HEK293 (cell line): ENCODE data around the gene FAM241A.

Experiments
- CTCF ChIA-PET: fragments of 350-600 bp; formaldehyde crosslinking; extraction: SDS; loops from one replicate; lab custom pipeline; 2021; ENCODE audit warnings: antibody characterized with exemption; lab: Yijun Ruan, JAX
- POLR2A ChIA-PET: fragments of 300-600 bp; formaldehyde crosslinking; extraction: SDS; loops from one replicate; lab custom pipeline; 2020; ENCODE audit warnings: antibody characterized with exemption, inconsistent platforms; lab: Yijun Ruan, JAX
- H3K27ac ChIP-seq: fragments of 200-500 bp; sonication (Bioruptor generic); 2 replicates; pipeline ENCODE4 v1.5.1; 2014; ENCODE audit warnings: low read depth, low read length, control low read depth, inconsistent platforms; ENCODE audit errors: extremely low read depth
- H3K36me3 ChIP-seq, 2 experiments: fragments of 200-500 bp in 1 of 2; sonication (Bioruptor generic) in 1 of 2; 1 replicate in 1 of 2; 2 replicates in 1 of 2; pipeline ENCODE4 v1.5.1; 2014 to 2017; ENCODE audit warnings: inconsistent platforms in 2 of 2, low read length in 2 of 2; ENCODE audit not compliant: control insufficient read depth in 2 of 2, insufficient read depth in 1 of 2
- H3K4me1 ChIP-seq: fragments of 200-500 bp; sonication (Bioruptor generic); 2 replicates; pipeline ENCODE4 v1.5.1; 2014; ENCODE audit warnings: mild to moderate bottlenecking, low read length, inconsistent platforms; ENCODE audit not compliant: control insufficient read depth, insufficient read depth
- H3K4me3 ChIP-seq: 2 replicates; pipeline ENCODE4 v1.5.1; 2011; ENCODE audit warnings: low read depth, mild to moderate bottlenecking, control low read depth, low read length, moderate library complexity
- H3K9me3 ChIP-seq: fragments of 200-500 bp; sonication (Bioruptor generic); 2 replicates; pipeline ENCODE4 v1.5.1; 2014; ENCODE audit warnings: low read depth, low read length, inconsistent platforms; ENCODE audit not compliant: control insufficient read depth, insufficient read depth
- KLF1 ChIP-seq: fragments of 450-650 bp; formaldehyde crosslinking; IDR thresholded peaks from 2 replicates; pipeline ENCODE4 v1.5.1; 2016; ENCODE audit warnings: missing biosample characterization, missing genetic modification characterization
- SETDB1 ChIP-seq: IDR thresholded peaks from one replicate; pipeline ENCODE4 v1.6.1; 2017; ENCODE audit warnings: mild to moderate bottlenecking, low read length, moderate library complexity, mixed read lengths; ENCODE audit not compliant: insufficient read length
- YY1 ChIP-seq: fragments of 450-650 bp; formaldehyde crosslinking; IDR thresholded peaks from 2 replicates; pipeline ENCODE4 v1.5.1; 2018; ENCODE audit warnings: missing biosample characterization, missing genetic modification characterization
- ZNF311 ChIP-seq: fragments of 450-650 bp; formaldehyde crosslinking; IDR thresholded peaks from 2 replicates; pipeline ENCODE4 v1.5.1; 2017; ENCODE audit warnings: missing biosample characterization, missing genetic modification characterization, borderline replicate concordance
- ZNF37A ChIP-seq: fragments of 450-650 bp; IDR thresholded peaks from 2 replicates; pipeline ENCODE4 v1.5.1; 2018; ENCODE audit warnings: missing biosample characterization, missing genetic modification characterization
- ZNF433 ChIP-seq: fragments of 450-650 bp; formaldehyde crosslinking; IDR thresholded peaks from 2 replicates; pipeline ENCODE4 v1.5.1; 2016; ENCODE audit warnings: missing biosample characterization, missing genetic modification characterization, low read depth
- ZNF473 ChIP-seq: fragments of 450-650 bp; formaldehyde crosslinking; IDR thresholded peaks from 2 replicates; pipeline ENCODE4 v1.5.1; 2017; ENCODE audit warnings: missing biosample characterization, missing genetic modification characterization
- ZNF548 ChIP-seq: fragments of 450-650 bp; formaldehyde crosslinking; IDR thresholded peaks from 2 replicates; pipeline ENCODE4 v1.5.1; 2016; ENCODE audit warnings: missing biosample characterization, missing genetic modification characterization
- ZNF585B ChIP-seq: fragments of 450-650 bp; formaldehyde crosslinking; IDR thresholded peaks from 2 replicates; pipeline ENCODE4 v1.5.1; 2016; ENCODE audit warnings: missing biosample characterization, missing genetic modification characterization
- ZNF654 ChIP-seq: fragments of 450-650 bp; formaldehyde crosslinking; IDR thresholded peaks from 2 replicates; pipeline ENCODE4 v1.5.1; 2016; ENCODE audit warnings: low read depth, missing biosample characterization, missing genetic modification characterization
- TF ChIP-seq, protein P1 (sequence below): fragments of 450-650 bp; formaldehyde crosslinking; IDR thresholded peaks from 2 replicates; pipeline ENCODE4 v1.5.1; 2017; ENCODE audit warnings: missing biosample characterization, missing genetic modification characterization
- TF ChIP-seq, protein P2 (sequence below): fragments of 450-650 bp; formaldehyde crosslinking; IDR thresholded peaks from 2 replicates; pipeline ENCODE4 v1.5.1; 2016; ENCODE audit warnings: missing biosample characterization, missing genetic modification characterization, low read depth
- TF ChIP-seq, protein P3 (sequence below): fragments of 450-650 bp; formaldehyde crosslinking; IDR thresholded peaks from 2 replicates; pipeline ENCODE4 v1.5.1; 2016; ENCODE audit warnings: missing biosample characterization, missing genetic modification characterization, low read depth
- TF ChIP-seq, protein P4 (sequence below): fragments of 450-650 bp; formaldehyde crosslinking; IDR thresholded peaks from 2 replicates; pipeline ENCODE4 v1.5.1; 2016; ENCODE audit warnings: missing biosample characterization, missing genetic modification characterization
- TF ChIP-seq, protein P5 (sequence below): fragments of 450-650 bp; formaldehyde crosslinking; IDR thresholded peaks from 2 replicates; pipeline ENCODE4 v1.5.1; 2016; ENCODE audit warnings: missing biosample characterization, missing genetic modification characterization
- TF ChIP-seq, protein P6 (sequence below): fragments of 450-650 bp; formaldehyde crosslinking; IDR thresholded peaks from 2 replicates; pipeline ENCODE4 v1.5.1; 2016; ENCODE audit warnings: missing biosample characterization, missing genetic modification characterization, borderline replicate concordance
- TF ChIP-seq, protein P7 (sequence below): fragments of 450-650 bp; formaldehyde crosslinking; IDR thresholded peaks from 2 replicates; pipeline ENCODE4 v1.5.1; 2016; ENCODE audit warnings: missing biosample characterization, missing genetic modification characterization
- TF ChIP-seq, protein P8 (sequence below): fragments of 450-650 bp; formaldehyde crosslinking; IDR thresholded peaks from 2 replicates; pipeline ENCODE4 v1.5.1; 2017; ENCODE audit warnings: missing biosample characterization, mild to moderate bottlenecking, missing genetic modification characterization, moderate library complexity

FAM241A gene

DNA sequence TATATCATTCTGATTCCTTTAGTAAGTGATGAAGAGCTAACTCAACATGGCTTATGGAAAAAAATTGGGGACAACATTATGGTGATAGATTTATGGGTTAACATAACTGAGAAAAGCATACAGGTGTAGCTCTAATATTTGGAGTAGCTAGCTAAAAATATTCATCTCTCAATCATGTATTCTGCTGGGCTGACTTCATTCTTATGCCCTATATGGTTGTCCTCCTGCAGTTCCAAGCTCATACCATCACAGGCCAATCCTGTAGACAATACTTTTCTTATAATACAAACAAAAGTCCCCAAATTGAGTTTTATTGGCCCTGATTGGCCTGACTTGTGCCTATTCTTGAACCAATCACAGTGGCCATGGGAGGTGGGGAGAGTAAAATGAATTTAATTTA, 6.7 kb upstream of the FAM241A start (continued):
- TF ChIP-seq ZNF311 (tag by site-specific recombination): no peak
- TF ChIP-seq YY1 (tag by site-specific recombination): no peak
- TF ChIP-seq, protein P1, sequence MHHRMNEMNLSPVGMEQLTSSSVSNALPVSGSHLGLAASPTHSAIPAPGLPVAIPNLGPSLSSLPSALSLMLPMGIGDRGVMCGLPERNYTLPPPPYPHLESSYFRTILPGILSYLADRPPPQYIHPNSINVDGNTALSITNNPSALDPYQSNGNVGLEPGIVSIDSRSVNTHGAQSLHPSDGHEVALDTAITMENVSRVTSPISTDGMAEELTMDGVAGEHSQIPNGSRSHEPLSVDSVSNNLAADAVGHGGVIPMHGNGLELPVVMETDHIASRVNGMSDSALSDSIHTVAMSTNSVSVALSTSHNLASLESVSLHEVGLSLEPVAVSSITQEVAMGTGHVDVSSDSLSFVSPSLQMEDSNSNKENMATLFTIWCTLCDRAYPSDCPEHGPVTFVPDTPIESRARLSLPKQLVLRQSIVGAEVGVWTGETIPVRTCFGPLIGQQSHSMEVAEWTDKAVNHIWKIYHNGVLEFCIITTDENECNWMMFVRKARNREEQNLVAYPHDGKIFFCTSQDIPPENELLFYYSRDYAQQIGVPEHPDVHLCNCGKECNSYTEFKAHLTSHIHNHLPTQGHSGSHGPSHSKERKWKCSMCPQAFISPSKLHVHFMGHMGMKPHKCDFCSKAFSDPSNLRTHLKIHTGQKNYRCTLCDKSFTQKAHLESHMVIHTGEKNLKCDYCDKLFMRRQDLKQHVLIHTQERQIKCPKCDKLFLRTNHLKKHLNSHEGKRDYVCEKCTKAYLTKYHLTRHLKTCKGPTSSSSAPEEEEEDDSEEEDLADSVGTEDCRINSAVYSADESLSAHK (tag by site-specific recombination): no peak
- no peak for TF ChIP-seq ZNF585B (tag by site-specific recombination)
- TF ChIP-seq, protein P2, sequence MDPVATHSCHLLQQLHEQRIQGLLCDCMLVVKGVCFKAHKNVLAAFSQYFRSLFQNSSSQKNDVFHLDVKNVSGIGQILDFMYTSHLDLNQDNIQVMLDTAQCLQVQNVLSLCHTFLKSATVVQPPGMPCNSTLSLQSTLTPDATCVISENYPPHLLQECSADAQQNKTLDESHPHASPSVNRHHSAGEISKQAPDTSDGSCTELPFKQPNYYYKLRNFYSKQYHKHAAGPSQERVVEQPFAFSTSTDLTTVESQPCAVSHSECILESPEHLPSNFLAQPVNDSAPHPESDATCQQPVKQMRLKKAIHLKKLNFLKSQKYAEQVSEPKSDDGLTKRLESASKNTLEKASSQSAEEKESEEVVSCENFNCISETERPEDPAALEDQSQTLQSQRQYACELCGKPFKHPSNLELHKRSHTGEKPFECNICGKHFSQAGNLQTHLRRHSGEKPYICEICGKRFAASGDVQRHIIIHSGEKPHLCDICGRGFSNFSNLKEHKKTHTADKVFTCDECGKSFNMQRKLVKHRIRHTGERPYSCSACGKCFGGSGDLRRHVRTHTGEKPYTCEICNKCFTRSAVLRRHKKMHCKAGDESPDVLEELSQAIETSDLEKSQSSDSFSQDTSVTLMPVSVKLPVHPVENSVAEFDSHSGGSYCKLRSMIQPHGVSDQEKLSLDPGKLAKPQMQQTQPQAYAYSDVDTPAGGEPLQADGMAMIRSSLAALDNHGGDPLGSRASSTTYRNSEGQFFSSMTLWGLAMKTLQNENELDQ (tag by site-specific recombination): no peak

DNA sequence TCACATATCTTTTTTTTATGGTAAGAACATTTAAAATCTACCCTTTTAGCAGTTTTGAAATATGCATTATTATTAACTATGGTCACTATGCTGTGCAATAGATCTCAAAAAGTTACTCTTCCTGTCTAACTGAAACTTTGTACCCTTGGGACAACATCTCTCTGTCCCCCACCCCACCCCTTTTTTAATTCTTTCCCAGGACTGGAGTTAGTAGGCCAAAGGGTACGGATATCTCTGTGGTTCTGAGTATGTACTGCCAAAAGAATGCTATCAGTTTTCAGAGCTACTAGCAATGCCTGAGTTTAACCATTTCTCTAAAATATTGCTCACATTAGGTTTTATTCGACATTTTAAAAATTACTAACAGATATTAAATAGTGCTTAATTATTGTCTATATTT, 4.7 kb upstream of the FAM241A start:
- ChIA-PET POLR2A (no interaction called here), CTCF (interaction anchor here (1.0 kb wide), 1 partner anchor 15 kb away, joined by 5 read pairs; no protein-coding TSS in a partner anchor)
- Histone ChIP-seq H3K27ac (no peak overlapping the region), H3K36me3 (no peaks in the 10 kb centered on the region), H3K9me3 (no peaks in the 10 kb centered on the region), H3K4me3 (no peak overlapping the region), H3K4me1 (no peaks in the 10 kb centered on the region)
- no peak for TF ChIP-seq ZNF548 (tag by site-specific recombination)
- TF ChIP-seq ZNF433: no peak
- TF ChIP-seq ZNF37A (tag by site-specific recombination): no peak
- TF ChIP-seq, protein P3, sequence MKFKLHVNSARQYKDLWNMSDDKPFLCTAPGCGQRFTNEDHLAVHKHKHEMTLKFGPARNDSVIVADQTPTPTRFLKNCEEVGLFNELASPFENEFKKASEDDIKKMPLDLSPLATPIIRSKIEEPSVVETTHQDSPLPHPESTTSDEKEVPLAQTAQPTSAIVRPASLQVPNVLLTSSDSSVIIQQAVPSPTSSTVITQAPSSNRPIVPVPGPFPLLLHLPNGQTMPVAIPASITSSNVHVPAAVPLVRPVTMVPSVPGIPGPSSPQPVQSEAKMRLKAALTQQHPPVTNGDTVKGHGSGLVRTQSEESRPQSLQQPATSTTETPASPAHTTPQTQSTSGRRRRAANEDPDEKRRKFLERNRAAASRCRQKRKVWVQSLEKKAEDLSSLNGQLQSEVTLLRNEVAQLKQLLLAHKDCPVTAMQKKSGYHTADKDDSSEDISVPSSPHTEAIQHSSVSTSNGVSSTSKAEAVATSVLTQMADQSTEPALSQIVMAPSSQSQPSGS (tag by site-specific recombination): no peak
- no peak for TF ChIP-seq KLF1 (tag by site-specific recombination)
- no peak for TF ChIP-seq SETDB1
- TF ChIP-seq ZNF654 (tag by site-specific recombination): no peak
- TF ChIP-seq, protein P4, sequence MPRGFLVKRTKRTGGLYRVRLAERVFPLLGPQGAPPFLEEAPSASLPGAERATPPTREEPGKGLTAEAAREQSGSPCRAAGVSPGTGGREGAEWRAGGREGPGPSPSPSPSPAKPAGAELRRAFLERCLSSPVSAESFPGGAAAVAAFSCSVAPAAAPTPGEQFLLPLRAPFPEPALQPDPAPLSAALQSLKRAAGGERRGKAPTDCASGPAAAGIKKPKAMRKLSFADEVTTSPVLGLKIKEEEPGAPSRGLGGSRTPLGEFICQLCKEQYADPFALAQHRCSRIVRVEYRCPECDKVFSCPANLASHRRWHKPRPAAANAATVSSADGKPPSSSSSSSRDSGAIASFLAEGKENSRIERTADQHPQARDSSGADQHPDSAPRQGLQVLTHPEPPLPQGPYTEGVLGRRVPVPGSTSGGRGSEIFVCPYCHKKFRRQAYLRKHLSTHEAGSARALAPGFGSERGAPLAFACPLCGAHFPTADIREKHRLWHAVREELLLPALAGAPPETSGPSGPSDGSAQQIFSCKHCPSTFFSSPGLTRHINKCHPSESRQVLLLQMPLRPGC (tag by site-specific recombination): no peak
- TF ChIP-seq, protein P5, sequence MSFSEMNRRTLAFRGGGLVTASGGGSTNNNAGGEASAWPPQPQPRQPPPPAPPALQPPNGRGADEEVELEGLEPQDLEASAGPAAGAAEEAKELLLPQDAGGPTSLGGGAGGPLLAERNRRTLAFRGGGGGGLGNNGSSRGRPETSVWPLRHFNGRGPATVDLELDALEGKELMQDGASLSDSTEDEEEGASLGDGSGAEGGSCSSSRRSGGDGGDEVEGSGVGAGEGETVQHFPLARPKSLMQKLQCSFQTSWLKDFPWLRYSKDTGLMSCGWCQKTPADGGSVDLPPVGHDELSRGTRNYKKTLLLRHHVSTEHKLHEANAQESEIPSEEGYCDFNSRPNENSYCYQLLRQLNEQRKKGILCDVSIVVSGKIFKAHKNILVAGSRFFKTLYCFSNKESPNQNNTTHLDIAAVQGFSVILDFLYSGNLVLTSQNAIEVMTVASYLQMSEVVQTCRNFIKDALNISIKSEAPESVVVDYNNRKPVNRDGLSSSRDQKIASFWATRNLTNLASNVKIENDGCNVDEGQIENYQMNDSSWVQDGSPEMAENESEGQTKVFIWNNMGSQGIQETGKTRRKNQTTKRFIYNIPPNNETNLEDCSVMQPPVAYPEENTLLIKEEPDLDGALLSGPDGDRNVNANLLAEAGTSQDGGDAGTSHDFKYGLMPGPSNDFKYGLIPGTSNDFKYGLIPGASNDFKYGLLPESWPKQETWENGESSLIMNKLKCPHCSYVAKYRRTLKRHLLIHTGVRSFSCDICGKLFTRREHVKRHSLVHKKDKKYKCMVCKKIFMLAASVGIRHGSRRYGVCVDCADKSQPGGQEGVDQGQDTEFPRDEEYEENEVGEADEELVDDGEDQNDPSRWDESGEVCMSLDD (tag by site-specific recombination): no peak
- TF ChIP-seq, protein P6, sequence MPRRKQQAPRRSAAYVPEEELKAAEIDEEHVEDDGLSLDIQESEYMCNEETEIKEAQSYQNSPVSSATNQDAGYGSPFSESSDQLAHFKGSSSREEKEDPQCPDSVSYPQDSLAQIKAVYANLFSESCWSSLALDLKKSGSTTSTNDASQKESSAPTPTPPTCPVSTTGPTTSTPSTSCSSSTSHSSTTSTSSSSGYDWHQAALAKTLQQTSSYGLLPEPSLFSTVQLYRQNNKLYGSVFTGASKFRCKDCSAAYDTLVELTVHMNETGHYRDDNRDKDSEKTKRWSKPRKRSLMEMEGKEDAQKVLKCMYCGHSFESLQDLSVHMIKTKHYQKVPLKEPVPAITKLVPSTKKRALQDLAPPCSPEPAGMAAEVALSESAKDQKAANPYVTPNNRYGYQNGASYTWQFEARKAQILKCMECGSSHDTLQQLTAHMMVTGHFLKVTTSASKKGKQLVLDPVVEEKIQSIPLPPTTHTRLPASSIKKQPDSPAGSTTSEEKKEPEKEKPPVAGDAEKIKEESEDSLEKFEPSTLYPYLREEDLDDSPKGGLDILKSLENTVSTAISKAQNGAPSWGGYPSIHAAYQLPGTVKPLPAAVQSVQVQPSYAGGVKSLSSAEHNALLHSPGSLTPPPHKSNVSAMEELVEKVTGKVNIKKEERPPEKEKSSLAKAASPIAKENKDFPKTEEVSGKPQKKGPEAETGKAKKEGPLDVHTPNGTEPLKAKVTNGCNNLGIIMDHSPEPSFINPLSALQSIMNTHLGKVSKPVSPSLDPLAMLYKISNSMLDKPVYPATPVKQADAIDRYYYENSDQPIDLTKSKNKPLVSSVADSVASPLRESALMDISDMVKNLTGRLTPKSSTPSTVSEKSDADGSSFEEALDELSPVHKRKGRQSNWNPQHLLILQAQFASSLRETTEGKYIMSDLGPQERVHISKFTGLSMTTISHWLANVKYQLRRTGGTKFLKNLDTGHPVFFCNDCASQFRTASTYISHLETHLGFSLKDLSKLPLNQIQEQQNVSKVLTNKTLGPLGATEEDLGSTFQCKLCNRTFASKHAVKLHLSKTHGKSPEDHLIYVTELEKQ (tag by site-specific recombination): no peak
- TF ChIP-seq ZNF473 (tag by site-specific recombination): no peak
- TF ChIP-seq, protein P7, sequence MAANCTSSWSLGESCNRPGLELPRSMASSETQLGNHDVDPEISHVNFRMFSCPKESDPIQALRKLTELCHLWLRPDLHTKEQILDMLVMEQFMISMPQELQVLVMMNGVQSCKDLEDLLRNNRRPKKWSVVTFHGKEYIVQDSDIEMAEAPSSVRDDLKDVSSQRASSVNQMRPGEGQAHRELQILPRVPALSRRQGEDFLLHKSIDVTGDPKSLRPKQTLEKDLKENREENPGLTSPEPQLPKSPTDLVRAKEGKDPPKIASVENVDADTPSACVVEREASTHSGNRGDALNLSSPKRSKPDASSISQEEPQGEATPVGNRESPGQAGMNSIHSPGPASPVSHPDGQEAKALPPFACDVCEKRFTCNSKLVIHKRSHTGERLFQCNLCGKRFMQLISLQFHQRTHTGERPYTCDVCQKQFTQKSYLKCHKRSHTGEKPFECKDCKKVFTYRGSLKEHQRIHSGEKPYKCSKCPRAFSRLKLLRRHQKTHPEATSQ (tag by site-specific recombination): no peak
- TF ChIP-seq, protein P8, sequence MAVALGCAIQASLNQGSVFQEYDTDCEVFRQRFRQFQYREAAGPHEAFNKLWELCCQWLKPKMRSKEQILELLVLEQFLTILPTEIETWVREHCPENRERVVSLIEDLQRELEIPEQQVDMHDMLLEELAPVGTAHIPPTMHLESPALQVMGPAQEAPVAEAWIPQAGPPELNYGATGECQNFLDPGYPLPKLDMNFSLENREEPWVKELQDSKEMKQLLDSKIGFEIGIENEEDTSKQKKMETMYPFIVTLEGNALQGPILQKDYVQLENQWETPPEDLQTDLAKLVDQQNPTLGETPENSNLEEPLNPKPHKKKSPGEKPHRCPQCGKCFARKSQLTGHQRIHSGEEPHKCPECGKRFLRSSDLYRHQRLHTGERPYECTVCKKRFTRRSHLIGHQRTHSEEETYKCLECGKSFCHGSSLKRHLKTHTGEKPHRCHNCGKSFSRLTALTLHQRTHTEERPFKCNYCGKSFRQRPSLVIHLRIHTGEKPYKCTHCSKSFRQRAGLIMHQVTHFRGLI (tag by site-specific recombination): no peak
